GM12878 (cell line): ENCODE measurements around the gene FOS. TPM values are rescaled to one million over a fixed set of nuclear protein-coding genes. Genes with fewer than 3 reads are reported as not detected.

Experiments used
- ATF7 ChIP-seq: fragments of 450-650 bp; IDR thresholded peaks from 2 replicates; pipeline ENCODE4 v1.6.1; 2016; ENCODE audit warnings: low read depth, mild to moderate bottlenecking
- BCL11A ChIP-seq: IDR thresholded peaks from 2 replicates; pipeline ENCODE4 v1.6.1; 2011; ENCODE audit warnings: low read depth, low read length
- BHLHE40 ChIP-seq, 2 experiments: fragments of 450-650 bp in 1 of 2; IDR thresholded peaks; 2 replicates each; pipeline ENCODE4 v1.6.1; 2011 to 2017; ENCODE audit warnings: low read depth in 2 of 2, borderline replicate concordance in 1 of 2, improper control_type of control experiment in 1 of 2, low read length in 1 of 2, mild to moderate bottlenecking in 1 of 2
- ETV6 ChIP-seq, 2 experiments: fragments of 450-650 bp in 1 of 2; IDR thresholded peaks in 1 of 2; conservative IDR thresholded peaks in 1 of 2; 2 replicates each; pipeline ENCODE4 v1.6.1; 2014; ENCODE audit warnings: antibody characterized with exemption in 1 of 2, borderline replicate concordance in 1 of 2, low read depth in 1 of 2, mild to moderate bottlenecking in 1 of 2, moderate library complexity in 1 of 2
- IRF4 ChIP-seq: IDR thresholded peaks from 2 replicates; pipeline ENCODE4 v1.6.1; 2011; ENCODE audit warnings: low read depth, low read length
- MXI1 ChIP-seq: fragments of 150-350 bp; IDR thresholded peaks from 2 replicates; pipeline ENCODE4 v1.6.1; 2011; ENCODE audit warnings: low read depth, mild to moderate bottlenecking, inconsistent platforms, low read length, improper control_type of control experiment
- MYC ChIP-seq: IDR thresholded peaks from 2 replicates; pipeline ENCODE4 v1.6.1; 2011; ENCODE audit warnings: mild to moderate bottlenecking, low read length, moderate library complexity, inconsistent platforms; ENCODE audit not compliant: insufficient read depth, insufficient replicate concordance, insufficient read length, severe bottlenecking
- POLR2AphosphoS5 ChIP-seq: IDR thresholded peaks from 2 replicates; pipeline ENCODE4 v1.6.1; 2011; ENCODE audit warnings: mild to moderate bottlenecking, low read length, inconsistent platforms
- SIN3A ChIP-seq: IDR thresholded peaks from 2 replicates; pipeline ENCODE4 v1.6.1; 2012; ENCODE audit warnings: low read depth, low read length, improper control_type of control experiment
- SMAD1 ChIP-seq: fragments of 450-650 bp; IDR thresholded peaks from 2 replicates; pipeline ENCODE4 v1.6.1; 2018; ENCODE audit warnings: mild to moderate bottlenecking, low read depth; ENCODE audit not compliant: partially characterized antibody
- SMC3 ChIP-seq: IDR thresholded peaks from 2 replicates; pipeline ENCODE4 v1.6.1; 2011; ENCODE audit warnings: low read length, improper control_type of control experiment, borderline replicate concordance
- TCF12 ChIP-seq: IDR thresholded peaks from 2 replicates; pipeline ENCODE4 v1.6.1; 2011; ENCODE audit warnings: low read depth, mild to moderate bottlenecking, low read length
- TCF3 ChIP-seq: IDR thresholded peaks from 2 replicates; pipeline ENCODE4 v1.6.1; 2012; ENCODE audit warnings: low read depth, mild to moderate bottlenecking, low read length, borderline replicate concordance; ENCODE audit not compliant: insufficient read depth
- YY1 ChIP-seq: IDR thresholded peaks from 2 replicates; pipeline ENCODE4 v1.6.1; 2011; ENCODE audit warnings: low read depth, mild to moderate bottlenecking, low read length
- ZBED1 ChIP-seq: IDR thresholded peaks from 2 replicates; pipeline ENCODE4 v1.6.1; 2016; ENCODE audit warnings: borderline replicate concordance
- polyA plus RNA-seq, 11 experiments: library from polyadenylated mRNA; depleted of rRNA in 4 of 11; unstranded in 6 of 11; stranded (reverse) in 5 of 11; fragments of >200 nt; fragmentation: Nextera tagmentation in 4 of 11; fragmentation: Illumina TruSeq in 1 of 11; extraction: Ambion mirVana in 4 of 11; extraction: Trizol in 1 of 11; gene quantifications; 1 replicate in 1 of 11; 2 replicates in 10 of 11; pipeline versions ENCODE4 v1.2.1 to v1.2.3, GENCODE V29; 2011 to 2016; ENCODE audit warnings: inconsistent platforms in 2 of 11, missing spikeins in 2 of 11, low read depth in 1 of 11
- total RNA-seq, 4 experiments: library from RNA; depleted of rRNA in 3 of 4; stranded (reverse); fragments of >200 nt in 3 of 4; fragmentation: Illumina TruSeq in 1 of 4; extraction: Trizol in 1 of 4; gene quantifications; 2 replicates each; pipeline versions ENCODE4 v1.2.1 to v1.2.3, GENCODE V29; 2013 to 2021
- TF ChIP-seq, protein P1 (sequence below): fragments of 450-650 bp; formaldehyde crosslinking; IDR thresholded peaks from 2 replicates; pipeline ENCODE4 v1.5.0; 2022; ENCODE audit warnings: mild to moderate bottlenecking, missing genetic modification characterization
- TF ChIP-seq, protein P2 (sequence below): IDR thresholded peaks from 2 replicates; pipeline ENCODE4 v1.6.1; 2012; ENCODE audit warnings: low read depth, low read length, improper control_type of control experiment
- TF ChIP-seq, protein P3 (sequence below): fragments of 450-650 bp; formaldehyde crosslinking; IDR thresholded peaks from 2 replicates; pipeline ENCODE4 v1.4.0; 2020; ENCODE audit warnings: mild to moderate bottlenecking, moderate library complexity

The FOS gene
- total and polyA plus RNA-seq, 10 of the 15 experiments (the other 5 are each of a cell fraction or from before 2014, with no cell fraction given), result 0.02 to 0.95 (median 0.38) TPM

- no peak for TF ChIP-seq SMAD1
- TF ChIP-seq, protein P1, sequence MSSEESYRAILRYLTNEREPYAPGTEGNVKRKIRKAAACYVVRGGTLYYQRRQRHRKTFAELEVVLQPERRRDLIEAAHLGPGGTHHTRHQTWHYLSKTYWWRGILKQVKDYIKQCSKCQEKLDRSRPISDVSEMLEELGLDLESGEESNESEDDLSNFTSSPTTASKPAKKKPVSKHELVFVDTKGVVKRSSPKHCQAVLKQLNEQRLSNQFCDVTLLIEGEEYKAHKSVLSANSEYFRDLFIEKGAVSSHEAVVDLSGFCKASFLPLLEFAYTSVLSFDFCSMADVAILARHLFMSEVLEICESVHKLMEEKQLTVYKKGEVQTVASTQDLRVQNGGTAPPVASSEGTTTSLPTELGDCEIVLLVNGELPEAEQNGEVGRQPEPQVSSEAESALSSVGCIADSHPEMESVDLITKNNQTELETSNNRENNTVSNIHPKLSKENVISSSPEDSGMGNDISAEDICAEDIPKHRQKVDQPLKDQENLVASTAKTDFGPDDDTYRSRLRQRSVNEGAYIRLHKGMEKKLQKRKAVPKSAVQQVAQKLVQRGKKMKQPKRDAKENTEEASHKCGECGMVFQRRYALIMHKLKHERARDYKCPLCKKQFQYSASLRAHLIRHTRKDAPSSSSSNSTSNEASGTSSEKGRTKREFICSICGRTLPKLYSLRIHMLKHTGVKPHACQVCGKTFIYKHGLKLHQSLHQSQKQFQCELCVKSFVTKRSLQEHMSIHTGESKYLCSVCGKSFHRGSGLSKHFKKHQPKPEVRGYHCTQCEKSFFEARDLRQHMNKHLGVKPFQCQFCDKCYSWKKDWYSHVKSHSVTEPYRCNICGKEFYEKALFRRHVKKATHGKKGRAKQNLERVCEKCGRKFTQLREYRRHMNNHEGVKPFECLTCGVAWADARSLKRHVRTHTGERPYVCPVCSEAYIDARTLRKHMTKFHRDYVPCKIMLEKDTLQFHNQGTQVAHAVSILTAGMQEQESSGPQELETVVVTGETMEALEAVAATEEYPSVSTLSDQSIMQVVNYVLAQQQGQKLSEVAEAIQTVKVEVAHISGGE, result no peak
- no peak for TF ChIP-seq ETV6 (conservative IDR thresholded peaks at IDR 0.05 in 1 of 2, IDR thresholded peaks at IDR 0.05 in 1 of 2; ENCODE audit: borderline replicate concordance in 1 of 2, low read depth in 1 of 2)
- peak; percentile 89 for TF ChIP-seq MXI1
- TF ChIP-seq YY1, result 0 out of 2 replicates have a peak, but pooled peaks have one; percentile 25
- TF ChIP-seq BHLHE40 (IDR thresholded peaks at IDR 0.05; ENCODE audit: borderline replicate concordance in 1 of 2, low read depth in 2 of 2, low read length in 1 of 2), result peak; percentile 99
- TF ChIP-seq, protein P2, sequence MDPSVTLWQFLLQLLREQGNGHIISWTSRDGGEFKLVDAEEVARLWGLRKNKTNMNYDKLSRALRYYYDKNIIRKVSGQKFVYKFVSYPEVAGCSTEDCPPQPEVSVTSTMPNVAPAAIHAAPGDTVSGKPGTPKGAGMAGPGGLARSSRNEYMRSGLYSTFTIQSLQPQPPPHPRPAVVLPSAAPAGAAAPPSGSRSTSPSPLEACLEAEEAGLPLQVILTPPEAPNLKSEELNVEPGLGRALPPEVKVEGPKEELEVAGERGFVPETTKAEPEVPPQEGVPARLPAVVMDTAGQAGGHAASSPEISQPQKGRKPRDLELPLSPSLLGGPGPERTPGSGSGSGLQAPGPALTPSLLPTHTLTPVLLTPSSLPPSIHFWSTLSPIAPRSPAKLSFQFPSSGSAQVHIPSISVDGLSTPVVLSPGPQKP, result no peak
- peak; percentile 34; the same call in 1 of the 2 replicates for TF ChIP-seq SIN3A
- TF ChIP-seq BCL11A, result no peak
- no peak for TF ChIP-seq TCF3
- TF ChIP-seq MYC, result no peak
- TF ChIP-seq, protein P3, sequence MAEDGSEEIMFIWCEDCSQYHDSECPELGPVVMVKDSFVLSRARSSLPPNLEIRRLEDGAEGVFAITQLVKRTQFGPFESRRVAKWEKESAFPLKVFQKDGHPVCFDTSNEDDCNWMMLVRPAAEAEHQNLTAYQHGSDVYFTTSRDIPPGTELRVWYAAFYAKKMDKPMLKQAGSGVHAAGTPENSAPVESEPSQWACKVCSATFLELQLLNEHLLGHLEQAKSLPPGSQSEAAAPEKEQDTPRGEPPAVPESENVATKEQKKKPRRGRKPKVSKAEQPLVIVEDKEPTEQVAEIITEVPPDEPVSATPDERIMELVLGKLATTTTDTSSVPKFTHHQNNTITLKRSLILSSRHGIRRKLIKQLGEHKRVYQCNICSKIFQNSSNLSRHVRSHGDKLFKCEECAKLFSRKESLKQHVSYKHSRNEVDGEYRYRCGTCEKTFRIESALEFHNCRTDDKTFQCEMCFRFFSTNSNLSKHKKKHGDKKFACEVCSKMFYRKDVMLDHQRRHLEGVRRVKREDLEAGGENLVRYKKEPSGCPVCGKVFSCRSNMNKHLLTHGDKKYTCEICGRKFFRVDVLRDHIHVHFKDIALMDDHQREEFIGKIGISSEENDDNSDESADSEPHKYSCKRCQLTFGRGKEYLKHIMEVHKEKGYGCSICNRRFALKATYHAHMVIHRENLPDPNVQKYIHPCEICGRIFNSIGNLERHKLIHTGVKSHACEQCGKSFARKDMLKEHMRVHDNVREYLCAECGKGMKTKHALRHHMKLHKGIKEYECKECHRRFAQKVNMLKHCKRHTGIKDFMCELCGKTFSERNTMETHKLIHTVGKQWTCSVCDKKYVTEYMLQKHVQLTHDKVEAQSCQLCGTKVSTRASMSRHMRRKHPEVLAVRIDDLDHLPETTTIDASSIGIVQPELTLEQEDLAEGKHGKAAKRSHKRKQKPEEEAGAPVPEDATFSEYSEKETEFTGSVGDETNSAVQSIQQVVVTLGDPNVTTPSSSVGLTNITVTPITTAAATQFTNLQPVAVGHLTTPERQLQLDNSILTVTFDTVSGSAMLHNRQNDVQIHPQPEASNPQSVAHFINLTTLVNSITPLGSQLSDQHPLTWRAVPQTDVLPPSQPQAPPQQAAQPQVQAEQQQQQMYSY (CRISPR knock-in tag), result no peak
- TF ChIP-seq ZBED1, result no peak
- peak; percentile 69 for TF ChIP-seq POLR2AphosphoS5
- TF ChIP-seq IRF4, result no peak
- no peak; the same call in 1 of the 2 replicates for TF ChIP-seq SMC3
- TF ChIP-seq TCF12, result peak; percentile 42; the same call in 1 of the 2 replicates
- peak; percentile 88 for TF ChIP-seq ATF7
These were observed 19.7 kb upstream of the FOS start (continued) for GRCh38 chr14:75258803-75259509.
